Measurements from ENCODE around the gene SMG9. TPM values are rescaled to one million over a fixed set of nuclear protein-coding genes. Genes with fewer than 3 reads are reported as not detected.

The SMG9 gene
- total RNA-seq, 1 donor from 2014 or later = 22.1 TPM

GRCh38 chr19:43707158-43707712, 47.5 kb downstream of the SMG9 start:
- no peaks in the 10 kb centered on the region for H3K27me3 ChIP-seq (ENCODE audit: control insufficient read depth, insufficient read depth, low read length)
- no peak for DNase-seq (ENCODE audit: low read depth)
- TF ChIP-seq CTCF (IDR thresholded peaks at IDR 0.05; ENCODE audit: insufficient read depth, low read length, poor library complexity, severe bottlenecking) = no peak

GRCh38 chr19:43705729-43706128, 49.0 kb downstream of the SMG9 start:
- Histone ChIP-seq H3K4me3 (ENCODE audit: low read depth, low read length) (no peak overlapping the region), H3K36me3 (ENCODE audit: control insufficient read depth, insufficient read depth, low read length) (no peaks in the 10 kb centered on the region), H3K27me3 (ENCODE audit: control insufficient read depth, insufficient read depth, low read length) (no peaks in the 10 kb centered on the region)
- no peak for DNase-seq (ENCODE audit: low read depth)
- TF ChIP-seq CTCF (IDR thresholded peaks at IDR 0.05; ENCODE audit: insufficient read depth, low read length, poor library complexity, severe bottlenecking) = no peak

More at GRCh38 chr19:43707158-43707712, 47.5 kb downstream of the SMG9 start:
- Histone ChIP-seq H3K4me3 (ENCODE audit: low read depth, low read length) (no peak overlapping the region), H3K36me3 (ENCODE audit: control insufficient read depth, insufficient read depth, low read length) (no peaks in the 10 kb centered on the region)

- Histone ChIP-seq H3K4me3 (ENCODE audit: low read depth, low read length) (no peak overlapping the region), H3K27me3 (ENCODE audit: control insufficient read depth, insufficient read depth, low read length) (peaks cover 4% of the 10 kb centered on the region), H3K36me3 (ENCODE audit: control insufficient read depth, insufficient read depth, low read length) (no peaks in the 10 kb centered on the region)
- TF ChIP-seq CTCF (IDR thresholded peaks at IDR 0.05; ENCODE audit: insufficient read depth, low read length, poor library complexity, severe bottlenecking) = no peak
- DNase-seq (ENCODE audit: low read depth) = no peak
These were observed 50.6 kb downstream of the SMG9 start for GRCh38 chr19:43704002-43704705.

GRCh38 chr19:43700395-43701000, 54.3 kb downstream of the SMG9 start:
- H3K4me3 ChIP-seq (ENCODE audit: low read depth, low read length) = no peak overlapping the region
- no peak for DNase-seq (ENCODE audit: low read depth)
- peaks cover 7% of the 10 kb centered on the region for H3K27me3 ChIP-seq (ENCODE audit: control insufficient read depth, insufficient read depth, low read length)
- H3K36me3 ChIP-seq (ENCODE audit: control insufficient read depth, insufficient read depth, low read length) = no peaks in the 10 kb centered on the region
- no peak for TF ChIP-seq CTCF (IDR thresholded peaks at IDR 0.05; ENCODE audit: insufficient read depth, low read length, poor library complexity, severe bottlenecking)

DNA sequence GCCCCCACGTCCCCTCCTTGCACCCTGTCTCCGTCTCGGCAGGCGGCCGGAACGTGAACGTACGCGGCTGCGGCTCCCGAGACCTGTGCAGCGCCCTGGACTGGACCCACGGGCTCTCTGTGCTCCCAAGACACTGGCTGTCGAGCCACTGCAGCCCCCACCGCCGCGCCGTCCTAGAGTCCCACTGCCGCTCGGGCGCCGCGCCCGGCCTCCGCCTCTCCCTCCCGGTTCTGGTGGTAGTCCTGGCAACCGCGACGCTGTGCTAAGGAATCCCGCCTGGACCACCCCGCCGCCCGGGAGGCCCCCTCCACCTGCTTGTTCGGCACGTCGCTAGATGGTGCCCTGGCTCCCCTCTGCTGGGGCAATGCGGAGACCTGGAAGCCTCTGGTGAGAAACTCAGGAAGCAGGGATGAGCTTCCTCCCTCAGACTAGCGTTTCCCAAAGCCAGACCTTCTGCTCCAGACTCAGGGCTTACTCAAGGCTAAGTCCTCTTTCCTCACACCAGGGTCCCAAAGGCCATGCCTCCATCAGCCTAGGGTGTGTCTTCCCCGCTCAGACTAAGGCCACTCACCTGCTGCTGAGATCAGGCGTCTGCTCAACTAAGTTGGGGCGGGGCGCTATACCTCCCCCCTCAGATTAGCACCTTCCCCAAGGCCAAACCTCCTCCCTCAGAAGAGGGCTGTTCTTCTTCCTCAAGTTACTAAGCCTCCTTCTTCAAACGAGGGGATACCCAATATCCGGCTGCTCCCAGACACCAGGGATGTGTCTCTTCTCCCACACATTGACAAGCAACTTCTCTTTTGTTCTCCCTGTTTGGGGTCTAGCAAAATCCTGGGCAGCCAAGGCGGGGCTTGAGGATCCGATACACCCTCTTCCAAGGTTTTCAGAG, 55.0 kb downstream of the SMG9 start:
- peak overlapping the region; percentile 12 for H3K4me3 ChIP-seq (ENCODE audit: low read depth, low read length)
- no peaks in the 10 kb centered on the region for H3K36me3 ChIP-seq (ENCODE audit: control insufficient read depth, insufficient read depth, low read length)
- DNase-seq (ENCODE audit: low read depth) = no peak
- peaks cover 8% of the 10 kb centered on the region for H3K27me3 ChIP-seq (ENCODE audit: control insufficient read depth, insufficient read depth, low read length)
- TF ChIP-seq CTCF (IDR thresholded peaks at IDR 0.05; ENCODE audit: insufficient read depth, low read length, poor library complexity, severe bottlenecking) = peak; percentile 29
